Left ventricle myocardium inferior (tissue), 1 donor: ENCODE measurements around the gene RCAN2. TPM values are rescaled to one million over a fixed set of nuclear protein-coding genes. Genes with fewer than 3 reads are reported as not detected.

ENCODE experiments used
- DNase-seq: peaks from one replicate; pipeline ENCODE4 v3.0.0-alpha.2; 2020
- H3K27ac ChIP-seq: fragments of 200-600 bp; replicated peaks from 2 replicates; pipeline ENCODE4 v1.8.0; 2021
- H3K27me3 ChIP-seq: fragments of 200-600 bp; 2 replicates; pipeline ENCODE4 v1.8.0; 2021; ENCODE audit warnings: low read depth
- H3K36me3 ChIP-seq: fragments of 200-600 bp; 2 replicates; pipeline ENCODE4 v1.8.0; 2021
- H3K4me1 ChIP-seq: fragments of 200-600 bp; 2 replicates; pipeline ENCODE4 v1.8.0; 2021
- H3K4me3 ChIP-seq: fragments of 200-600 bp; 2 replicates; pipeline ENCODE4 v1.8.0; 2021; ENCODE audit warnings: mild to moderate bottlenecking, moderate library complexity
- H3K9me3 ChIP-seq: fragments of 200-600 bp; replicated peaks from 2 replicates; pipeline ENCODE4 v1.8.0; 2021
- CTCF ChIP-seq: fragments of 200-600 bp; IDR thresholded peaks from 2 replicates; pipeline ENCODE4 v1.8.0; 2021; ENCODE audit warnings: antibody characterized with exemption, mild to moderate bottlenecking, borderline replicate concordance
- intact Hi-C: fragments of 100-400 bp; cut with micrococcal nuclease; formaldehyde crosslinking; loops from one replicate; pipeline ENCODE4 v1.11.0; 2022
- total RNA-seq: library from RNA; stranded (reverse); fragmentation: NEBNext Ultra II Directional; extraction: Animal tissue kit (Norgen Biotek cat#: 25700); gene quantifications from one replicate; pipeline ENCODE4 v1.2.1, GENCODE V29; 2021
- donor health status: DM: no; HTN: yes; CAD: no; lungs with severe emphysema.

Gene RCAN2
- total RNA-seq, 1 donor from 2014 or later: 312 TPM

GRCh38 chr6:46376562-46377061 lies 114.6 kb downstream of the RCAN2 start:
- no peaks in the 10 kb centered on the region for H3K36me3 ChIP-seq
- no peak for DNase-seq
- no peaks in the 10 kb centered on the region for H3K9me3 ChIP-seq
- H3K27ac ChIP-seq: peak overlapping the region; percentile 18
- no peaks in the 10 kb centered on the region for H3K27me3 ChIP-seq
- peaks cover 72% of the 10 kb centered on the region for H3K4me1 ChIP-seq
- no peak for TF ChIP-seq CTCF
- intact Hi-C loops: no loop called here
- no peak overlapping the region for H3K4me3 ChIP-seq

GRCh38 chr6:46370622-46371021 lies 120.6 kb downstream of the RCAN2 start:
- Histone ChIP-seq H3K36me3 (no peaks in the 10 kb centered on the region), H3K27me3 (no peaks in the 10 kb centered on the region), H3K4me3 (no peak overlapping the region), H3K27ac (peak overlapping the region; percentile 22), H3K4me1 (peaks cover 59% of the 10 kb centered on the region), H3K9me3 (no peaks in the 10 kb centered on the region)
- no peak for TF ChIP-seq CTCF
- intact Hi-C loops: no loop called here
- no peak for DNase-seq

GRCh38 chr6:46368169-46368536 lies 123.1 kb downstream of the RCAN2 start:
- intact Hi-C loops: no loop called here
- Histone ChIP-seq H3K4me3 (no peak overlapping the region), H3K27ac (peak overlapping the region; percentile 22), H3K36me3 (no peaks in the 10 kb centered on the region), H3K27me3 (no peaks in the 10 kb centered on the region), H3K4me1 (peaks cover 66% of the 10 kb centered on the region), H3K9me3 (no peaks in the 10 kb centered on the region)
- no peak for DNase-seq
- TF ChIP-seq CTCF: no peak

DNA sequence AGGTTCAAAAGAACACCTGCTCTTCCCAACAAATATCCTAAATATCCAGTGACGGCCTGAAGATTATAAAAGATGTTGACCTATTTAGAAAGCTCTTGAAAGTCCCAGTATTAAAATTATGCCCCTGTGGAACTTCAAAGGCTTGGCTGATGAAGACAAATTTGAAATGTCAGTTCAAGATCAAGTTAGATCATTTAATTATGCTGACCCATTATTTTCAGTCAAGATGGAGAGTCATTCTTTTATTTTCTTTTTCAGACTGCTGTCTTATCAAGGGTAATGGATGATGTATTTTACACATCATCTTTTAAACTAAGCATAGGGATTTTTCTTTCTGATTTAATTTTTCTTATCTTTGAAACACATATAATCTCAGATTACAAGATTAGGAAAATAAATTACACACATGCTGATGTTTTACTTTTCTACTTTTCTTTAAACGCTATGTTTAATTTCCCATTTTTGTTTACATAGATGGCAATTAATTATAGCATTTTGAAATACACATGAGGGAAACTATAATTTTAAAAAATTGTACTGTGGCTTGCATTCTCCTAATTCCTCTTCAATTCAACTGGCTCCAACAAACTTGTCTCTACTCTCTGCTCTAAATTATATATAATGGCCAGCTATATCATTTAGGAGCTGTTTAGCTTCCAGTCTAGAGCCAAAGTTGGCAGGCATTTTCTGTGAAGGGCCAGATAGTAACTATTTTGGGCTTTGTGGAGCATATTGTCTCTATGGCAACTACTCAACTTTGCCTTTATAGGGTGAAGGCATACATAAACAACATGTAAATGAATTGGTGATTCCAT lies 123.7 kb downstream of the RCAN2 start:
- H3K9me3 ChIP-seq: no peaks in the 10 kb centered on the region
- H3K27me3 ChIP-seq: no peaks in the 10 kb centered on the region
- H3K4me1 ChIP-seq: peaks cover 62% of the 10 kb centered on the region
- intact Hi-C loops: no loop called here
- no peak for TF ChIP-seq CTCF
- peak overlapping the region; percentile 22 for H3K27ac ChIP-seq
- DNase-seq: no peak
- H3K4me3 ChIP-seq: no peak overlapping the region
- H3K36me3 ChIP-seq: no peaks in the 10 kb centered on the region

- H3K36me3 ChIP-seq: no peaks in the 10 kb centered on the region
- peaks cover 50% of the 10 kb centered on the region for H3K4me1 ChIP-seq
- no peak overlapping the region for H3K27ac ChIP-seq
- TF ChIP-seq CTCF: no peak
- no peak for DNase-seq
- H3K27me3 ChIP-seq: no peaks in the 10 kb centered on the region
- no peaks in the 10 kb centered on the region for H3K9me3 ChIP-seq
- no peak overlapping the region for H3K4me3 ChIP-seq
- intact Hi-C loops: no loop called here
Observed at GRCh38 chr6:46366190-46366900, 124.9 kb downstream of the RCAN2 start.
